Transverse colon (tissue), 4 donors: ENCODE data around the gene TSTD2. TPM values are rescaled to one million over a fixed set of nuclear protein-coding genes. Genes with fewer than 3 reads are reported as not detected.

ENCODE experiments used
- DNase-seq: peaks from one replicate; pipeline ENCODE4 v3.0.0-alpha.2; 2019
- H3K27ac ChIP-seq, 4 donors: fragments of 200-600 bp; sonication (generic); 2 replicates each; pipeline ENCODE4 v1.5.1; 2016 to 2018; ENCODE audit warnings: inconsistent platforms in 4 of 4
- H3K27me3 ChIP-seq: fragments of 200-600 bp; sonication (generic); 2 replicates; pipeline ENCODE4 v1.5.1; 2017; ENCODE audit warnings: inconsistent platforms
- H3K36me3 ChIP-seq, 4 donors: fragments of 200-600 bp; sonication (generic); 2 replicates each; pipeline ENCODE4 v1.5.1; 2017 to 2019; ENCODE audit warnings: inconsistent platforms in 4 of 4
- H3K4me1 ChIP-seq, 4 donors: fragments of 200-600 bp; sonication (generic); 2 replicates each; pipeline ENCODE4 v1.5.1; 2017 to 2020; ENCODE audit warnings: inconsistent platforms in 4 of 4
- H3K4me3 ChIP-seq, 4 donors: fragments of 200-600 bp; sonication (generic); 1 replicate in 1 of 4; 2 replicates in 3 of 4; pipeline versions ENCODE4 v1.5.1 to v1.6.1; 2017 to 2019; ENCODE audit warnings: inconsistent platforms in 4 of 4
- H3K9me3 ChIP-seq, 2 donors: fragments of 200-600 bp; sonication (generic); 2 replicates each; pipeline ENCODE4 v1.5.1; 2017 to 2019; ENCODE audit warnings: inconsistent platforms in 2 of 2
- EP300 ChIP-seq: sonication (generic); formaldehyde crosslinking; IDR thresholded peaks from one replicate; pipeline ENCODE4 v1.6.1; 2017; ENCODE audit warnings: antibody characterized with exemption, low read depth
- POLR2A ChIP-seq: fragments of 450-650 bp; IDR thresholded peaks from one replicate; pipeline ENCODE4 v1.6.1; 2016; ENCODE audit warnings: antibody characterized with exemption, mild to moderate bottlenecking, moderate library complexity
- POLR2AphosphoS5 ChIP-seq, 3 donors: sonication (generic); formaldehyde crosslinking; IDR thresholded peaks; one replicate each; pipeline ENCODE4 v1.6.1; 2016; ENCODE audit warnings: antibody characterized with exemption in 3 of 3
- WGBS, 2 donors: methylation state at CpG; one replicate each; pipeline ENCODE4 v1.1.5; 2018; ENCODE audit warnings: low coverage in 1 of 2; 5-methylcytosine and 5-hydroxymethylcytosine counted together
- in situ Hi-C, 4 donors: fragments of 200-750 bp; cut with MboI; loops; one replicate each; pipeline versions ENCODE4 v1.15.0 to v1.15.1; 2017; ENCODE audit warnings: low sequenced_read_pairs in 3 of 4, low pct_ligation_motif_present in 1 of 4, low pct_unique_long_range_greater_than_20kb in 1 of 4
- intact Hi-C: fragments of 100-400 bp; cut with DNase I; formaldehyde crosslinking; loops from one replicate; pipeline ENCODE4 v1.15.1; 2023; ENCODE audit warnings: low total_unique reads
- total RNA-seq, 4 donors: library from RNA; depleted of rRNA; stranded (reverse); fragments of >200 nt; gene quantifications; one replicate each; pipeline ENCODE4 v1.1.0, GENCODE V29; 2016
- TF ChIP-seq, protein P1 (sequence below), 5 experiments: fragments of 200-600 bp in 3 of 5; fragments of 450-650 bp in 2 of 5; sonication (generic) in 3 of 5; IDR thresholded peaks; 1 replicate in 2 of 5; 2 replicates in 3 of 5; pipeline ENCODE4 v1.5.1; 2016 to 2017; ENCODE audit warnings: antibody characterized with exemption in 5 of 5, inconsistent platforms in 3 of 5, mild to moderate bottlenecking in 2 of 5, moderate library complexity in 1 of 5

The TSTD2 gene
- total RNA-seq, 4 donors from 2014 or later: 13.8 to 27.0 (median 20.3) TPM

- no peaks in the 10 kb centered on the region for H3K4me1 ChIP-seq
- DNase-seq: no peak
- 74 to 83% methylated on average over 1 of the region's 1 CpG for WGBS, 2 donors
- TF ChIP-seq EP300 (no peak), POLR2AphosphoS5 (IDR thresholded peaks at IDR 0.05) (no peak), POLR2A (no peak)
- TF ChIP-seq, protein P1, sequence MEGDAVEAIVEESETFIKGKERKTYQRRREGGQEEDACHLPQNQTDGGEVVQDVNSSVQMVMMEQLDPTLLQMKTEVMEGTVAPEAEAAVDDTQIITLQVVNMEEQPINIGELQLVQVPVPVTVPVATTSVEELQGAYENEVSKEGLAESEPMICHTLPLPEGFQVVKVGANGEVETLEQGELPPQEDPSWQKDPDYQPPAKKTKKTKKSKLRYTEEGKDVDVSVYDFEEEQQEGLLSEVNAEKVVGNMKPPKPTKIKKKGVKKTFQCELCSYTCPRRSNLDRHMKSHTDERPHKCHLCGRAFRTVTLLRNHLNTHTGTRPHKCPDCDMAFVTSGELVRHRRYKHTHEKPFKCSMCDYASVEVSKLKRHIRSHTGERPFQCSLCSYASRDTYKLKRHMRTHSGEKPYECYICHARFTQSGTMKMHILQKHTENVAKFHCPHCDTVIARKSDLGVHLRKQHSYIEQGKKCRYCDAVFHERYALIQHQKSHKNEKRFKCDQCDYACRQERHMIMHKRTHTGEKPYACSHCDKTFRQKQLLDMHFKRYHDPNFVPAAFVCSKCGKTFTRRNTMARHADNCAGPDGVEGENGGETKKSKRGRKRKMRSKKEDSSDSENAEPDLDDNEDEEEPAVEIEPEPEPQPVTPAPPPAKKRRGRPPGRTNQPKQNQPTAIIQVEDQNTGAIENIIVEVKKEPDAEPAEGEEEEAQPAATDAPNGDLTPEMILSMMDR (IDR thresholded peaks at IDR 0.05): no peak
- no peaks in the 10 kb centered on the region for H3K9me3 ChIP-seq
- H3K4me3 ChIP-seq: no peak overlapping the region
- intact Hi-C loops: no loop called here
- no peak overlapping the region for H3K27ac ChIP-seq
- H3K36me3 ChIP-seq: peaks cover 0 to 78% (median 38%) of the 10 kb centered on the region in 4 donors
- in situ Hi-C loops: no loop called here
- no peaks in the 10 kb centered on the region for H3K27me3 ChIP-seq
These were observed 25.5 kb upstream of the TSTD2 start for GRCh38 chr9:97658707-97659106.

DNA sequence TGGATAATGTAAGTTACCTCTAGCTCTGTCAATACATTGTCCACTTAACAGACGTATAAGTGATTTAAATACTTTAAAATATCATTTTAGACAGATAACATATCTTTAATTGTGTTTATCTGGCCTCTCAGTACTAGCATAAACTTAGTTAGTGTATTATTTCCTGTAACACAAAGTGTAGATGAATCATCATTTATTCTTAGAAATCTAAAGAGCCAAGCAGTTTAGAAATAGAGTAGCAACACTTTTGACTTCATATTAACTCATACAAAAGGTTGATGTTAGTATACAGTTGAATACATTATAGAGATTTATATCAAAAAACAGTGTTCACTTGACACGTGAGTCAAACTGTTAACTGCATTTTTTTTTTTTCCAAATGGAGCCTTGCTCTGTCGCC lies 18.5 kb upstream of the TSTD2 start:
- 73 to 83% methylated on average over 2 to 3 of the region's 3 CpGs for WGBS, 2 donors
- H3K36me3 ChIP-seq: peaks cover 0 to 73% (median 35%) of the 10 kb centered on the region in 4 donors
- intact Hi-C loops: no loop called here
- H3K27ac ChIP-seq: no peak overlapping the region
- TF ChIP-seq POLR2A (no peak), EP300 (no peak), POLR2AphosphoS5 (IDR thresholded peaks at IDR 0.05) (no peak)
- TF ChIP-seq, protein P1 (IDR thresholded peaks at IDR 0.05): no peak
- no peaks in the 10 kb centered on the region for H3K4me1 ChIP-seq
- in situ Hi-C loops: no loop called here
- no peaks in the 10 kb centered on the region for H3K9me3 ChIP-seq
- DNase-seq: no peak
- H3K27me3 ChIP-seq: no peaks in the 10 kb centered on the region
- no peak overlapping the region for H3K4me3 ChIP-seq

DNA sequence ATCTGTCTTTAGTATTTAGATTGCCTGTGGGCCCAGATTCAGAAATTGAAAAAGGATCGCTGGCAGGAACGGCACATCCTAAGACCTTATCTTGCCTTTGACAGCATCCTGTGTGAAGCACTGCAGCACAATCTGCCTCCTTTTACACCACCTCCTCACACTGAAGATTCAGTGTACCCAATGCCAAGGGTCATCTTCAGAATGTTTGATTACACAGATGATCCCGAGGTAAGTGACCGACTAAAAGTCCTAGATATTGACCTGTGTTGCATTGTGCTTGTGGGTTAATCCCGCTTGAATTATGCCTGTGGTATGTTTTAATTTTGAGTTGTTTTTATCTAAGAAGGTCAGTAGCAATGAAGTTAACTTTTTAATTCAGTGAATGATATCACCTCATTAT lies 14.8 kb upstream of the TSTD2 start:
- no peaks in the 10 kb centered on the region for H3K27me3 ChIP-seq
- DNase-seq: no peak
- WGBS, 2 donors: 93 to 100% methylated on average over 2 to 5 of the region's 5 CpGs
- no peaks in the 10 kb centered on the region for H3K9me3 ChIP-seq
- H3K4me3 ChIP-seq: no peak overlapping the region
- no peak overlapping the region for H3K27ac ChIP-seq
- intact Hi-C loops: no loop called here
- TF ChIP-seq POLR2A (no peak), POLR2AphosphoS5 (IDR thresholded peaks at IDR 0.05) (no peak), EP300 (no peak)
- TF ChIP-seq, protein P1 (IDR thresholded peaks at IDR 0.05): no peak
- in situ Hi-C loops: no loop called here
- peaks cover 0 to 61% (median 29%) of the 10 kb centered on the region in 4 donors for H3K36me3 ChIP-seq
- H3K4me1 ChIP-seq: no peaks in the 10 kb centered on the region

DNA sequence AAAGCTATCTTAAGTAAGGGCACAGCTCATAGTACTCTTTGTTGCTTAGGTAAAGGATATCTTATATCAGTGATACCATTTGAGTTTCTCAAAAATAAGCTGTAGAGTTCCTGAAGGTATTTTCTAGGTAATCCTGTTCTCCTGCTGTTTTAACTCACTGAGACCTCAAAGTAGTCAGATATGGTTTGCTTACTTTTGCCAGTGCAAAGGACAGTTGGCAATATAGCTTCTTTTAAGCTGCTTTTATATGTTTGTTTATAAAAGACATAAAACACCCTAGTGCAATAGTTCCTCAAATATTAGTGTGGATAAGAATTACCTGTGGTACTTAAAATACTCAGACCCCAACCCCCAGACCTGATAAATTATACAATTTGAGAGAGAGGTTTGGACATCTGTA lies 12.6 kb upstream of the TSTD2 start:
- intact Hi-C loops (no loop called here), in situ Hi-C loops (no loop called here)
- Histone ChIP-seq H3K27me3 (no peaks in the 10 kb centered on the region), H3K4me1 (no peaks in the 10 kb centered on the region), H3K4me3 (no peak overlapping the region), H3K27ac (no peak overlapping the region), H3K36me3 (peaks cover 0 to 64% (median 26%) of the 10 kb centered on the region in 4 donors), H3K9me3 (no peaks in the 10 kb centered on the region)
- TF ChIP-seq POLR2A: no peak
- no peak for TF ChIP-seq POLR2AphosphoS5 (IDR thresholded peaks at IDR 0.05)
- TF ChIP-seq EP300: no peak
- TF ChIP-seq, protein P1 (IDR thresholded peaks at IDR 0.05): no peak
- DNase-seq: no peak
